Fibroblast of lung (primary cell): Measurements from ENCODE around the gene RANBP3.

Experiments used
- CTCF ChIP-seq, 2 donors: IDR thresholded peaks in 1 of 2; conservative IDR thresholded peaks in 1 of 2; 1 replicate in 1 of 2; 2 replicates in 1 of 2; pipeline ENCODE4 v1.5.1; 2011 to 2012; ENCODE audit warnings: low read length in 2 of 2, control low read depth in 1 of 2, inconsistent platforms in 1 of 2, low read depth in 1 of 2, mild to moderate bottlenecking in 1 of 2
- EZH2 ChIP-seq: IDR thresholded peaks from 2 replicates; pipeline ENCODE4 v1.5.1; 2012; ENCODE audit warnings: low read length, control low read depth, mild to moderate bottlenecking; ENCODE audit errors: missing control alignments

- TF ChIP-seq EZH2 (no peak), CTCF (conservative IDR thresholded peaks at IDR 0.05 in 1 of 2, IDR thresholded peaks at IDR 0.05 in 1 of 2; ENCODE audit: low read depth in 1 of 2, low read length in 2 of 2) (no peak)
Observed at GRCh38 chr19:5977222-5977784, 637 bp downstream of the RANBP3 start.
